ENCODE data around the gene PRF1.
A peak's percentile ranks its signal among the peaks of the same experiment; 100 is the strongest.

DNA sequence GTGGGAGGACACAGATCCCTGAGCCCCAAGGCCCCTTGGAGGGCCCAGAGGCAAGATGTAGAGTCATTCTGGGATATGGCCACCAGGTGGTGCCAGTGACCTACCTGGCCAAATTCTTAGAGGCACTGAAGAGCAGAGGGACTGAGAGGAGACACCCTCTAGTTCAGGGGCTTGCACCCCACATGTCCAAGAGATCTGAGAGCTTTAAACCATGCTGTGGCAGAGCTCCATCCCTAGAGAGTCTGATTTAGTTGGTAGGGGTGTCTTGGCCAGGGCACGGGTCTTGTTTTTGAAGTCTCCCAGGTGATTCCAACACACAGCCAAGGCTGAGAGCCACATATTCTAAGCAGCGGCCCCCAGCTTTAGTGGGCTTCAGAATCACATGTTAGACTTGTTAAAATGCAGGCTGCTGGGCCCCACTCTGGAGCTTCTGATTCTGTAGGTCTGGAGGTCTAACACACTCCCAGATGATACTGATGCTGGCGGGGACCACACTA, 52.5 kb downstream of the PRF1 start:
- TF ChIP-seq POLR2A (IDR thresholded peaks at IDR 0.05; ENCODE audit: insufficient read depth in 1 of 2, low read depth in 2 of 2, low read length in 2 of 2), result no peak
- TF ChIP-seq, protein P1, sequence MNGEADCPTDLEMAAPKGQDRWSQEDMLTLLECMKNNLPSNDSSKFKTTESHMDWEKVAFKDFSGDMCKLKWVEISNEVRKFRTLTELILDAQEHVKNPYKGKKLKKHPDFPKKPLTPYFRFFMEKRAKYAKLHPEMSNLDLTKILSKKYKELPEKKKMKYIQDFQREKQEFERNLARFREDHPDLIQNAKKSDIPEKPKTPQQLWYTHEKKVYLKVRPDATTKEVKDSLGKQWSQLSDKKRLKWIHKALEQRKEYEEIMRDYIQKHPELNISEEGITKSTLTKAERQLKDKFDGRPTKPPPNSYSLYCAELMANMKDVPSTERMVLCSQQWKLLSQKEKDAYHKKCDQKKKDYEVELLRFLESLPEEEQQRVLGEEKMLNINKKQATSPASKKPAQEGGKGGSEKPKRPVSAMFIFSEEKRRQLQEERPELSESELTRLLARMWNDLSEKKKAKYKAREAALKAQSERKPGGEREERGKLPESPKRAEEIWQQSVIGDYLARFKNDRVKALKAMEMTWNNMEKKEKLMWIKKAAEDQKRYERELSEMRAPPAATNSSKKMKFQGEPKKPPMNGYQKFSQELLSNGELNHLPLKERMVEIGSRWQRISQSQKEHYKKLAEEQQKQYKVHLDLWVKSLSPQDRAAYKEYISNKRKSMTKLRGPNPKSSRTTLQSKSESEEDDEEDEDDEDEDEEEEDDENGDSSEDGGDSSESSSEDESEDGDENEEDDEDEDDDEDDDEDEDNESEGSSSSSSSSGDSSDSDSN (CRISPR knock-in tag; IDR thresholded peaks at IDR 0.05), result no peak
- TF ChIP-seq SP140L (CRISPR knock-in tag; IDR thresholded peaks at IDR 0.05; ENCODE audit: borderline replicate concordance), result no peak
- TF ChIP-seq CREB1 (IDR thresholded peaks at IDR 0.05), result no peak
- no peak for TF ChIP-seq CREB1 (CRISPR knock-in tag; IDR thresholded peaks at IDR 0.05)
- no peak for TF ChIP-seq SIN3A (IDR thresholded peaks at IDR 0.05; ENCODE audit: borderline replicate concordance, low read depth, low read length)
- no peak for TF ChIP-seq U2AF1 (optimal IDR thresholded peaks at IDR 0.05; ENCODE audit: low read depth, low read length)
- TF ChIP-seq, protein P2, sequence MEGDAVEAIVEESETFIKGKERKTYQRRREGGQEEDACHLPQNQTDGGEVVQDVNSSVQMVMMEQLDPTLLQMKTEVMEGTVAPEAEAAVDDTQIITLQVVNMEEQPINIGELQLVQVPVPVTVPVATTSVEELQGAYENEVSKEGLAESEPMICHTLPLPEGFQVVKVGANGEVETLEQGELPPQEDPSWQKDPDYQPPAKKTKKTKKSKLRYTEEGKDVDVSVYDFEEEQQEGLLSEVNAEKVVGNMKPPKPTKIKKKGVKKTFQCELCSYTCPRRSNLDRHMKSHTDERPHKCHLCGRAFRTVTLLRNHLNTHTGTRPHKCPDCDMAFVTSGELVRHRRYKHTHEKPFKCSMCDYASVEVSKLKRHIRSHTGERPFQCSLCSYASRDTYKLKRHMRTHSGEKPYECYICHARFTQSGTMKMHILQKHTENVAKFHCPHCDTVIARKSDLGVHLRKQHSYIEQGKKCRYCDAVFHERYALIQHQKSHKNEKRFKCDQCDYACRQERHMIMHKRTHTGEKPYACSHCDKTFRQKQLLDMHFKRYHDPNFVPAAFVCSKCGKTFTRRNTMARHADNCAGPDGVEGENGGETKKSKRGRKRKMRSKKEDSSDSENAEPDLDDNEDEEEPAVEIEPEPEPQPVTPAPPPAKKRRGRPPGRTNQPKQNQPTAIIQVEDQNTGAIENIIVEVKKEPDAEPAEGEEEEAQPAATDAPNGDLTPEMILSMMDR (CRISPR knock-in tag; IDR thresholded peaks at IDR 0.05), result peak; percentile 93
- TF ChIP-seq SMC3 (IDR thresholded peaks at IDR 0.05; ENCODE audit: low read length), result peak; percentile 89
- TF ChIP-seq EZH2 (conservative IDR thresholded peaks at IDR 0.05; ENCODE audit: low read depth, low read length), result no peak
- TF ChIP-seq MEF2D (CRISPR knock-in tag; IDR thresholded peaks at IDR 0.05), result no peak
- no peak for TF ChIP-seq EHMT2 (IDR thresholded peaks at IDR 0.05; ENCODE audit: borderline replicate concordance, low read depth, low read length)
- TF ChIP-seq, protein P3, sequence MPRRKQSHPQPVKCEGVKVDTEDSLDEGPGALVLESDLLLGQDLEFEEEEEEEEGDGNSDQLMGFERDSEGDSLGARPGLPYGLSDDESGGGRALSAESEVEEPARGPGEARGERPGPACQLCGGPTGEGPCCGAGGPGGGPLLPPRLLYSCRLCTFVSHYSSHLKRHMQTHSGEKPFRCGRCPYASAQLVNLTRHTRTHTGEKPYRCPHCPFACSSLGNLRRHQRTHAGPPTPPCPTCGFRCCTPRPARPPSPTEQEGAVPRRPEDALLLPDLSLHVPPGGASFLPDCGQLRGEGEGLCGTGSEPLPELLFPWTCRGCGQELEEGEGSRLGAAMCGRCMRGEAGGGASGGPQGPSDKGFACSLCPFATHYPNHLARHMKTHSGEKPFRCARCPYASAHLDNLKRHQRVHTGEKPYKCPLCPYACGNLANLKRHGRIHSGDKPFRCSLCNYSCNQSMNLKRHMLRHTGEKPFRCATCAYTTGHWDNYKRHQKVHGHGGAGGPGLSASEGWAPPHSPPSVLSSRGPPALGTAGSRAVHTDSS (CRISPR knock-in tag; conservative IDR thresholded peaks at IDR 0.05), result no peak
- TF ChIP-seq, protein P4, sequence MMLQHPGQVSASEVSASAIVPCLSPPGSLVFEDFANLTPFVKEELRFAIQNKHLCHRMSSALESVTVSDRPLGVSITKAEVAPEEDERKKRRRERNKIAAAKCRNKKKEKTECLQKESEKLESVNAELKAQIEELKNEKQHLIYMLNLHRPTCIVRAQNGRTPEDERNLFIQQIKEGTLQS (CRISPR knock-in tag; IDR thresholded peaks at IDR 0.05), result no peak
- TF ChIP-seq, protein P5, sequence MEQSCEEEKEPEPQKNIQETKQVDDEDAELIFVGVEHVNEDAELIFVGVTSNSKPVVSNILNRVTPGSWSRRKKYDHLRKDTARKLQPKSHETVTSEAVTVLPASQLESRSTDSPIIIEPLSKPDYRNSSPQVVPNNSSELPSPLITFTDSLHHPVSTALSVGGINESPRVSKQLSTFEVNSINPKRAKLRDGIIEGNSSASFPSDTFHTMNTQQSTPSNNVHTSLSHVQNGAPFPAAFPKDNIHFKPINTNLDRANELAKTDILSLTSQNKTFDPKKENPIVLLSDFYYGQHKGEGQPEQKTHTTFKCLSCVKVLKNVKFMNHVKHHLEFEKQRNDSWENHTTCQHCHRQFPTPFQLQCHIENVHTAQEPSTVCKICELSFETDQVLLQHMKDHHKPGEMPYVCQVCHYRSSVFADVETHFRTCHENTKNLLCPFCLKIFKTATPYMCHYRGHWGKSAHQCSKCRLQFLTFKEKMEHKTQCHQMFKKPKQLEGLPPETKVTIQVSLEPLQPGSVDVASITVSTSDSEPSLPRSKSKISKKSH (CRISPR knock-in tag; IDR thresholded peaks at IDR 0.05; ENCODE audit: borderline replicate concordance), result no peak
